Skeletal muscle satellite cell (primary cell): Measurements from ENCODE around the gene UGT2B11.
"Not testable (repeated sequence)": the region's sequence is repeated elsewhere in the genome, so short reads cannot be mapped to it uniquely, and the experiment has no call there.

Experiments used
- H3K27me3 ChIP-seq: 2 replicates; pipeline ENCODE4 v1.7.0; 2013; ENCODE audit warnings: low read length; ENCODE audit not compliant: control insufficient read depth, insufficient read depth
- H3K36me3 ChIP-seq: 2 replicates; pipeline ENCODE4 v1.7.0; 2013; ENCODE audit warnings: mild to moderate bottlenecking, control low read depth, low read length; ENCODE audit not compliant: insufficient read depth
- H3K4me1 ChIP-seq: 2 replicates; pipeline ENCODE4 v1.7.0; 2013; ENCODE audit warnings: low read length; ENCODE audit not compliant: control insufficient read depth, insufficient read depth
- H3K4me2 ChIP-seq: 2 replicates; pipeline ENCODE4 v1.7.0; 2013; ENCODE audit warnings: mild to moderate bottlenecking, low read length
- H3K4me3 ChIP-seq: 2 replicates; pipeline ENCODE4 v1.7.0; 2013; ENCODE audit warnings: low read length
- H3K9ac ChIP-seq: 2 replicates; pipeline ENCODE4 v1.7.0; 2013; ENCODE audit warnings: mild to moderate bottlenecking, low read depth, low read length, moderate library complexity
- H3K9me3 ChIP-seq: replicated peaks from 2 replicates; pipeline ENCODE4 v1.7.0; 2013; ENCODE audit warnings: mild to moderate bottlenecking, control low read depth, low read length

Gene UGT2B11

GRCh38 chr4:69166376-69166775 is 48.2 kb downstream of the UGT2B11 start:
- not testable (repeated sequence) for H3K36me3 ChIP-seq, H3K9me3 ChIP-seq, H3K9ac ChIP-seq, H3K4me3 ChIP-seq, H3K27me3 ChIP-seq, H3K4me2 ChIP-seq, H3K4me1 ChIP-seq

DNA sequence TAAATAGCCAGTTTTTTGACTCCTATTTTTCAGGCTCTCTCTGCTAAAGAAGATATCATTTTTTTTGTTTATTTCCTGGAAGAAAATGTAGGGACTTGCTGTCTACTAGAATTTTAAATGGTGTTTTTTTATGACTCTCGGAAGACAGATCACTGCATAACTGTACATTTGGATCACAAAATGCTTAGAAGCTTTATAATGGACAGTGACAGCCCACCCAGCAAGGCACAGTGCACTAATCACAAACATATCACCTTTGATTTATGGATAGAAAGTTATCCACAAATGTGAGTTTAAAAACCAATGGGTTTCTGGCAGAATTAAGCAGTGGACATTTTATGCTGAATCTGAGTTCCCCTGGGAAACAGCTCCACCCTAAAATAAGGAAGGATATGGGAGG is 48.8 kb downstream of the UGT2B11 start:
- H3K4me3 ChIP-seq, H3K27me3 ChIP-seq, H3K9me3 ChIP-seq, H3K9ac ChIP-seq, H3K4me2 ChIP-seq, H3K36me3 ChIP-seq, H3K4me1 ChIP-seq: not testable (repeated sequence)

- H3K36me3 ChIP-seq, result no peaks in the 10 kb centered on the region
- no peaks in the 10 kb centered on the region for H3K9me3 ChIP-seq
Observed at GRCh38 chr4:69156913-69157312, 57.6 kb downstream of the UGT2B11 start.

DNA sequence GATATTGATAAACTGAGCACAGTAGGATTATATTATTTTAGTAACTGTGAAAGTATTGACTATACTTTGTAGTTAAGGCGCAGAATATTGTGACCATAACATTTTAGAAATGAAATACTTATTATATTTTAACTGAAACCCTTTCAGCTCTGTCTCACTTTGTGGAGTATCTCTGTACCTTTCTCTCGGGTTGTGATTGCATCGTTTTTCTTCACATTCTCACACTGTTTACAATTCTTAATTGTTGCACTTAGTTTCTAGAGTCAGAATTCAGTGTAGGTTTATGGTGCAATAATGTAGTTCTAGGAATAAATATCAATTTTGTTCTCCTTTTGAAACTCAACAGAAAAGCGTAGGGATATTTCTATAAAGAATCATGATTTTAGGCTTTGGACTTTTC is 60.5 kb downstream of the UGT2B11 start:
- no peak overlapping the region for H3K9ac ChIP-seq
- H3K4me3 ChIP-seq, result no peak overlapping the region
- no peaks in the 10 kb centered on the region for H3K9me3 ChIP-seq
- H3K36me3 ChIP-seq, result no peaks in the 10 kb centered on the region
- no peaks in the 10 kb centered on the region for H3K27me3 ChIP-seq
- H3K4me1 ChIP-seq, result no peaks in the 10 kb centered on the region
- no peak overlapping the region for H3K4me2 ChIP-seq

More at GRCh38 chr4:69156913-69157312, 57.6 kb downstream of the UGT2B11 start:
- H3K9ac ChIP-seq, result no peak overlapping the region
- H3K27me3 ChIP-seq, result no peaks in the 10 kb centered on the region
- H3K4me2 ChIP-seq, result no peak overlapping the region
- H3K4me1 ChIP-seq, result no peaks in the 10 kb centered on the region
- no peak overlapping the region for H3K4me3 ChIP-seq
